ENCODE results near the gene CCDC81.

GRCh38 chr11:86355256-86355655 is 19.4 kb upstream of the CCDC81 start:
- no peak for TF ChIP-seq TARDBP (IDR thresholded peaks at IDR 0.05)
- TF ChIP-seq CTBP1 (IDR thresholded peaks at IDR 0.05; ENCODE audit: borderline replicate concordance), result no peak
- TF ChIP-seq SUZ12 (IDR thresholded peaks at IDR 0.05), result no peak
- no peak for TF ChIP-seq ELF4 (IDR thresholded peaks at IDR 0.05)
- TF ChIP-seq FOXA1 (IDR thresholded peaks at IDR 0.05), result no peak
- no peak for TF ChIP-seq NFRKB (IDR thresholded peaks at IDR 0.05)
- TF ChIP-seq ZNF384 (IDR thresholded peaks at IDR 0.05), result no peak
- no peak for TF ChIP-seq BHLHE40 (IDR thresholded peaks at IDR 0.05; ENCODE audit: borderline replicate concordance)
- TF ChIP-seq FOXK2 (IDR thresholded peaks at IDR 0.05), result no peak
- TF ChIP-seq FOXM1 (IDR thresholded peaks at IDR 0.05; ENCODE audit: borderline replicate concordance), result no peak
- TF ChIP-seq SP1 (IDR thresholded peaks at IDR 0.05), result no peak
- no peak for TF ChIP-seq ARNT (IDR thresholded peaks at IDR 0.05)
- TF ChIP-seq L3MBTL2 (conservative IDR thresholded peaks at IDR 0.05), result no peak
